ENCODE measurements around the gene LRP1B. TPM values are rescaled to one million over a fixed set of nuclear protein-coding genes. Genes with fewer than 3 reads are reported as not detected.

LRP1B gene
- total and polyA plus RNA-seq, 4 donors = 0.01 to 0.84 (median 0.17) TPM

GRCh38 chr2:141437521-141437920 is 693.3 kb downstream of the LRP1B start:
- no peak for TF ChIP-seq GABPA (IDR thresholded peaks at IDR 0.05 in 1 of 2, conservative IDR thresholded peaks at IDR 0.05 in 1 of 2)
- TF ChIP-seq TAF1 (conservative IDR thresholded peaks at IDR 0.05) = no peak
- TF ChIP-seq, protein P1, sequence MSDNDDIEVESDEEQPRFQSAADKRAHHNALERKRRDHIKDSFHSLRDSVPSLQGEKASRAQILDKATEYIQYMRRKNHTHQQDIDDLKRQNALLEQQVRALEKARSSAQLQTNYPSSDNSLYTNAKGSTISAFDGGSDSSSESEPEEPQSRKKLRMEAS (IDR thresholded peaks at IDR 0.05) = no peak
- TF ChIP-seq ATF3 (IDR thresholded peaks at IDR 0.05) = no peak
- TF ChIP-seq, protein P2, sequence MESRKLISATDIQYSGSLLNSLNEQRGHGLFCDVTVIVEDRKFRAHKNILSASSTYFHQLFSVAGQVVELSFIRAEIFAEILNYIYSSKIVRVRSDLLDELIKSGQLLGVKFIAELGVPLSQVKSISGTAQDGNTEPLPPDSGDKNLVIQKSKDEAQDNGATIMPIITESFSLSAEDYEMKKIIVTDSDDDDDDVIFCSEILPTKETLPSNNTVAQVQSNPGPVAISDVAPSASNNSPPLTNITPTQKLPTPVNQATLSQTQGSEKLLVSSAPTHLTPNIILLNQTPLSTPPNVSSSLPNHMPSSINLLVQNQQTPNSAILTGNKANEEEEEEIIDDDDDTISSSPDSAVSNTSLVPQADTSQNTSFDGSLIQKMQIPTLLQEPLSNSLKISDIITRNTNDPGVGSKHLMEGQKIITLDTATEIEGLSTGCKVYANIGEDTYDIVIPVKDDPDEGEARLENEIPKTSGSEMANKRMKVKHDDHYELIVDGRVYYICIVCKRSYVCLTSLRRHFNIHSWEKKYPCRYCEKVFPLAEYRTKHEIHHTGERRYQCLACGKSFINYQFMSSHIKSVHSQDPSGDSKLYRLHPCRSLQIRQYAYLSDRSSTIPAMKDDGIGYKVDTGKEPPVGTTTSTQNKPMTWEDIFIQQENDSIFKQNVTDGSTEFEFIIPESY (IDR thresholded peaks at IDR 0.05) = no peak
- TF ChIP-seq NR2F2 (IDR thresholded peaks at IDR 0.05) = no peak
- TF ChIP-seq HNF4A (conservative IDR thresholded peaks at IDR 0.05) = no peak
- TF ChIP-seq FOXA1 (IDR thresholded peaks at IDR 0.05) = no peak
- no peaks in the 10 kb centered on the region for H3K4me1 ChIP-seq (ENCODE audit: control insufficient read depth in 4 of 4, insufficient read depth in 4 of 4, low read length in 3 of 4)
- no peaks in the 10 kb centered on the region for H3K27me3 ChIP-seq (ENCODE audit: control insufficient read depth in 4 of 4, insufficient read depth in 4 of 4, low read length in 3 of 4)
- no peak overlapping the region for H3K9ac ChIP-seq (ENCODE audit: low read depth in 1 of 2, low read length in 2 of 2)
- H3K9me3 ChIP-seq (ENCODE audit: control insufficient read depth in 4 of 4, low read length in 3 of 4) = no peaks in the 10 kb centered on the region
- 83% methylated on average over 1 of the region's 1 CpG for WGBS
- H3K4me3 ChIP-seq (ENCODE audit: low read depth in 1 of 3, low read length in 3 of 3) = no peak overlapping the region
- DNase-seq (ENCODE audit: low spot score) = no peak
- H3K36me3 ChIP-seq (ENCODE audit: control insufficient read depth in 4 of 4, insufficient read depth in 3 of 4, low read depth in 1 of 4, low read length in 3 of 4) = no peaks in the 10 kb centered on the region
- H3K27ac ChIP-seq (ENCODE audit: low read depth in 1 of 2, low read length in 2 of 2) = no peak overlapping the region

- no peak overlapping the region for H3K4me3 ChIP-seq (ENCODE audit: low read depth in 1 of 3, low read length in 3 of 3)
- H3K4me1 ChIP-seq (ENCODE audit: control insufficient read depth in 4 of 4, insufficient read depth in 4 of 4, low read length in 3 of 4) = no peaks in the 10 kb centered on the region
- H3K27ac ChIP-seq (ENCODE audit: low read depth in 1 of 2, low read length in 2 of 2) = no peak overlapping the region
- DNase-seq (ENCODE audit: low spot score) = no peak
- TF ChIP-seq JUND (IDR thresholded peaks at IDR 0.05) (no peak), ATF3 (IDR thresholded peaks at IDR 0.05) (no peak), RAD21 (IDR thresholded peaks at IDR 0.05) (no peak)
- TF ChIP-seq, protein P2 (IDR thresholded peaks at IDR 0.05) = no peak
- TF ChIP-seq, protein P1 (IDR thresholded peaks at IDR 0.05) = no peak
- peaks cover 0 to 3% (median 0%) of the 10 kb centered on the region in 4 donors for H3K9me3 ChIP-seq (ENCODE audit: control insufficient read depth in 4 of 4, low read length in 3 of 4)
- H3K36me3 ChIP-seq (ENCODE audit: control insufficient read depth in 4 of 4, insufficient read depth in 3 of 4, low read depth in 1 of 4, low read length in 3 of 4) = no peaks in the 10 kb centered on the region
- H3K27me3 ChIP-seq (ENCODE audit: control insufficient read depth in 4 of 4, insufficient read depth in 4 of 4, low read length in 3 of 4) = no peaks in the 10 kb centered on the region
- no peak overlapping the region for H3K9ac ChIP-seq (ENCODE audit: low read depth in 1 of 2, low read length in 2 of 2)
These were observed 707.7 kb downstream of the LRP1B start for GRCh38 chr2:141423124-141423523.

- H3K4me1 ChIP-seq (ENCODE audit: control insufficient read depth in 4 of 4, insufficient read depth in 4 of 4, low read length in 3 of 4) = no peaks in the 10 kb centered on the region
These were observed 713.5 kb downstream of the LRP1B start for GRCh38 chr2:141417246-141417797.

More at GRCh38 chr2:141417246-141417797, 713.5 kb downstream of the LRP1B start:
- no peaks in the 10 kb centered on the region for H3K27me3 ChIP-seq (ENCODE audit: control insufficient read depth in 4 of 4, insufficient read depth in 4 of 4, low read length in 3 of 4)
- DNase-seq (ENCODE audit: low spot score) = no peak
- H3K36me3 ChIP-seq (ENCODE audit: control insufficient read depth in 4 of 4, insufficient read depth in 3 of 4, low read depth in 1 of 4, low read length in 3 of 4) = no peaks in the 10 kb centered on the region
- no peak overlapping the region for H3K4me3 ChIP-seq (ENCODE audit: low read depth in 1 of 3, low read length in 3 of 3)
- peaks cover 0 to 3% (median 0%) of the 10 kb centered on the region in 4 donors for H3K9me3 ChIP-seq (ENCODE audit: control insufficient read depth in 4 of 4, low read length in 3 of 4)
- TF ChIP-seq, protein P1 (IDR thresholded peaks at IDR 0.05) = no peak
- TF ChIP-seq TAF1 (conservative IDR thresholded peaks at IDR 0.05) (no peak), HNF4A (conservative IDR thresholded peaks at IDR 0.05) (no peak), EGR1 (IDR thresholded peaks at IDR 0.05; ENCODE audit: low read depth in 2 of 2) (no peak), YY1 (IDR thresholded peaks at IDR 0.05) (no peak), FOXA1 (IDR thresholded peaks at IDR 0.05) (no peak)
- TF ChIP-seq, protein P2 (IDR thresholded peaks at IDR 0.05) = no peak
- TF ChIP-seq, protein P3, sequence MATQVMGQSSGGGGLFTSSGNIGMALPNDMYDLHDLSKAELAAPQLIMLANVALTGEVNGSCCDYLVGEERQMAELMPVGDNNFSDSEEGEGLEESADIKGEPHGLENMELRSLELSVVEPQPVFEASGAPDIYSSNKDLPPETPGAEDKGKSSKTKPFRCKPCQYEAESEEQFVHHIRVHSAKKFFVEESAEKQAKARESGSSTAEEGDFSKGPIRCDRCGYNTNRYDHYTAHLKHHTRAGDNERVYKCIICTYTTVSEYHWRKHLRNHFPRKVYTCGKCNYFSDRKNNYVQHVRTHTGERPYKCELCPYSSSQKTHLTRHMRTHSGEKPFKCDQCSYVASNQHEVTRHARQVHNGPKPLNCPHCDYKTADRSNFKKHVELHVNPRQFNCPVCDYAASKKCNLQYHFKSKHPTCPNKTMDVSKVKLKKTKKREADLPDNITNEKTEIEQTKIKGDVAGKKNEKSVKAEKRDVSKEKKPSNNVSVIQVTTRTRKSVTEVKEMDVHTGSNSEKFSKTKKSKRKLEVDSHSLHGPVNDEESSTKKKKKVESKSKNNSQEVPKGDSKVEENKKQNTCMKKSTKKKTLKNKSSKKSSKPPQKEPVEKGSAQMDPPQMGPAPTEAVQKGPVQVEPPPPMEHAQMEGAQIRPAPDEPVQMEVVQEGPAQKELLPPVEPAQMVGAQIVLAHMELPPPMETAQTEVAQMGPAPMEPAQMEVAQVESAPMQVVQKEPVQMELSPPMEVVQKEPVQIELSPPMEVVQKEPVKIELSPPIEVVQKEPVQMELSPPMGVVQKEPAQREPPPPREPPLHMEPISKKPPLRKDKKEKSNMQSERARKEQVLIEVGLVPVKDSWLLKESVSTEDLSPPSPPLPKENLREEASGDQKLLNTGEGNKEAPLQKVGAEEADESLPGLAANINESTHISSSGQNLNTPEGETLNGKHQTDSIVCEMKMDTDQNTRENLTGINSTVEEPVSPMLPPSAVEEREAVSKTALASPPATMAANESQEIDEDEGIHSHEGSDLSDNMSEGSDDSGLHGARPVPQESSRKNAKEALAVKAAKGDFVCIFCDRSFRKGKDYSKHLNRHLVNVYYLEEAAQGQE (IDR thresholded peaks at IDR 0.05) = no peak
- H3K9ac ChIP-seq (ENCODE audit: low read depth in 1 of 2, low read length in 2 of 2) = no peak overlapping the region
- H3K27ac ChIP-seq (ENCODE audit: low read depth in 1 of 2, low read length in 2 of 2) = no peak overlapping the region
- 74% methylated on average over 1 of the region's 1 CpG for WGBS
